Thoracic aorta (tissue), 2 donors: Measurements from ENCODE around the gene LTBP1. TPM values are rescaled to one million over a fixed set of nuclear protein-coding genes. Genes with fewer than 3 reads are reported as not detected.

Experiments
- ATAC-seq: fragments of 150-250 bp; one replicate; pipeline ENCODE4 v1.8.0; 2017; ENCODE audit warnings: low read depth; ENCODE audit not compliant: insufficient number of reproducible peaks, low FRiP score
- DNase-seq: peaks from one replicate; pipeline ENCODE4 v3.0.0-alpha.2; 2020; ENCODE audit warnings: low spot score
- H3K27ac ChIP-seq, 2 donors: fragments of 200-600 bp; sonication (generic); 1 replicate in 1 of 2; 2 replicates in 1 of 2; pipeline ENCODE4 v1.5.1; 2016; ENCODE audit warnings: mild to moderate bottlenecking in 2 of 2, moderate library complexity in 2 of 2
- H3K27me3 ChIP-seq: fragments of 200-600 bp; sonication (generic); replicated peaks from 2 replicates; pipeline ENCODE4 v1.6.0; 2016; ENCODE audit warnings: mild to moderate bottlenecking; ENCODE audit not compliant: insufficient read depth
- H3K36me3 ChIP-seq: fragments of 200-600 bp; sonication (generic); one replicate; pipeline ENCODE4 v1.5.1; 2016
- H3K4me1 ChIP-seq, 2 donors: fragments of 200-600 bp; sonication (generic); 1 replicate in 1 of 2; 2 replicates in 1 of 2; pipeline versions ENCODE4 v1.5.1 to v1.6.0; 2016; ENCODE audit warnings: low read depth in 2 of 2, mild to moderate bottlenecking in 1 of 2; ENCODE audit not compliant: control insufficient read depth in 1 of 2
- H3K4me3 ChIP-seq: fragments of 200-600 bp; sonication (generic); 2 replicates; pipeline ENCODE4 v1.5.1; 2016; ENCODE audit warnings: mild to moderate bottlenecking
- H3K9me3 ChIP-seq: fragments of 200-600 bp; sonication (generic); 2 replicates; pipeline ENCODE4 v1.5.1; 2016
- CTCF ChIP-seq: fragments of 200-600 bp; sonication (generic); IDR thresholded peaks from one replicate; pipeline ENCODE4 v1.5.1; 2019; ENCODE audit warnings: antibody characterized with exemption
- total RNA-seq, 2 donors: library from RNA; depleted of rRNA; stranded (reverse); fragments of >200 nt; gene quantifications; one replicate each; pipeline versions ENCODE4 v1.1.0 to v1.2.3, GENCODE V29; 2016

The LTBP1 gene
- total RNA-seq, 2 donors from 2014 or later: 584 to 786 TPM

DNA sequence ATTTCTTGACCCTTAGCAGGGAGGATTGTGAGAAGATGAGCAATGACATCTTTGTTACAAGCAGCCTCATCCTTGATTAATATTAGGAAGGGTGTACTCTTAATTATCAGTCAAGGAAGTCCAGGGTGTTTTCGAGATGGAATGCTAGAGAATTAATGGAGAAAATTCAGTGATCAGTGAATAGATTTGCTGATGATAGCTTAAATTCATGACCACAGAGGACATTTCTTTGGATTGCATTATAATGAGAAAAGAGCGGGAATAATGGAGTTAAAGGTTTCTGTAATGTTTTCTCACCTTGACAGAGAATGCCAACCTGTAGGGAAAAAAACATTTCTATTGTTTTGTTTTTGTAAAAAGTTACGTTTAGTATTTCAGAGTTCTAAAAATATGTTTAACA is 249.9 kb downstream of the LTBP1 start:
- no peak for ATAC-seq
- peaks cover 3 to 40% of the 10 kb centered on the region in 2 donors for H3K4me1 ChIP-seq
- H3K36me3 ChIP-seq: peaks cover 18% of the 10 kb centered on the region
- H3K4me3 ChIP-seq: no peak overlapping the region
- H3K27me3 ChIP-seq: no peaks in the 10 kb centered on the region
- TF ChIP-seq CTCF: no peak
- no peak for DNase-seq
- H3K27ac ChIP-seq: peak overlapping the region in 1 of 2 donors; percentile 19
- no peaks in the 10 kb centered on the region for H3K9me3 ChIP-seq

GRCh38 chr2:33197198-33197938 is 250.6 kb downstream of the LTBP1 start:
- ATAC-seq (no peak), DNase-seq (no peak)
- Histone ChIP-seq H3K4me1 (peaks cover 9 to 40% of the 10 kb centered on the region in 2 donors), H3K4me3 (no peak overlapping the region), H3K9me3 (no peaks in the 10 kb centered on the region), H3K27ac (peak overlapping the region in 1 of 2 donors; percentile 19), H3K36me3 (peaks cover 18% of the 10 kb centered on the region), H3K27me3 (no peaks in the 10 kb centered on the region)
- TF ChIP-seq CTCF: no peak

GRCh38 chr2:33202641-33203522 is 256.1 kb downstream of the LTBP1 start:
- H3K9me3 ChIP-seq: no peaks in the 10 kb centered on the region
- H3K4me1 ChIP-seq: peaks cover 23 to 58% of the 10 kb centered on the region in 2 donors
- no peak overlapping the region for H3K4me3 ChIP-seq
- TF ChIP-seq CTCF: no peak
- DNase-seq: no peak
- no peaks in the 10 kb centered on the region for H3K36me3 ChIP-seq
- H3K27ac ChIP-seq: peak overlapping the region; percentile 54 to 72
- ATAC-seq: no peak
- no peaks in the 10 kb centered on the region for H3K27me3 ChIP-seq

DNA sequence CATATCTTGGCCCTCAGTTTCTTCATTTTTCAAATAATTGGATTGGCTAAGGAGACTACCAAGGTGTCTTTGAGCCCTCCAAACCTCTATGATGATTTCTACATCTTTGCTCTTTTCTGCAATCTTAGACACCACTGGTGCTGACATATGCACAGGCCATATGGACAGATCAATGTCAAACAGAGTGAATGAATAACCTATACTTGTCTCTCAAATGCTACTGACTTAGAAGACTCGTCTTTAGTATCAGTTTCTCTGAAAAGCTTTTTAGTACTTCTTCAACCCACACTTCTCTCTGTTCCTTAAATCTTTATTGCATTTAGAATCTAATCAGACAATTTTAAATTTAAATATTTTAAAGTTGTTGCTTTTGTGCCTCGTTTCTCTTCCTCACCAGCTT is 258.2 kb downstream of the LTBP1 start:
- no peak for TF ChIP-seq CTCF
- H3K36me3 ChIP-seq: no peaks in the 10 kb centered on the region
- no peaks in the 10 kb centered on the region for H3K27me3 ChIP-seq
- H3K27ac ChIP-seq: peak overlapping the region; percentile 38 to 59
- DNase-seq (no peak), ATAC-seq (no peak)
- H3K9me3 ChIP-seq: no peaks in the 10 kb centered on the region
- H3K4me3 ChIP-seq: no peak overlapping the region
- peaks cover 30 to 79% of the 10 kb centered on the region in 2 donors for H3K4me1 ChIP-seq

- ATAC-seq (no peak), DNase-seq (no peak)
- H3K36me3 ChIP-seq: no peaks in the 10 kb centered on the region
- H3K27ac ChIP-seq: peak overlapping the region; percentile 59 to 93
- no peaks in the 10 kb centered on the region for H3K27me3 ChIP-seq
- H3K4me1 ChIP-seq: peaks cover 36 to 85% of the 10 kb centered on the region in 2 donors
- H3K9me3 ChIP-seq: no peaks in the 10 kb centered on the region
- H3K4me3 ChIP-seq: no peak overlapping the region
- TF ChIP-seq CTCF: no peak
These were observed 259.1 kb downstream of the LTBP1 start for GRCh38 chr2:33205693-33206434.
